HepG2 (cell line): ENCODE results near the gene MDFI. TPM values are rescaled to one million over a fixed set of nuclear protein-coding genes. Genes with fewer than 3 reads are reported as not detected.

Source experiments
- AHDC1 ChIP-seq: sonication (generic); formaldehyde crosslinking; IDR thresholded peaks from 2 replicates; pipeline ENCODE4 v1.5.1; 2020; ENCODE audit warnings: mild to moderate bottlenecking, missing genetic modification reagents, borderline replicate concordance
- ATF7 ChIP-seq, 2 experiments: fragments of 450-650 bp in 1 of 2; sonication (generic) in 1 of 2; formaldehyde crosslinking in 1 of 2; IDR thresholded peaks; 2 replicates each; pipeline versions ENCODE4 v1.4.0 to v1.6.1; 2016 to 2020; ENCODE audit warnings: antibody characterized with exemption in 1 of 2, mild to moderate bottlenecking in 1 of 2, missing genetic modification reagents in 1 of 2
- IRF9 ChIP-seq: sonication (generic); formaldehyde crosslinking; IDR thresholded peaks from 2 replicates; pipeline ENCODE4 v1.8.0; 2022; ENCODE audit warnings: missing genetic modification reagents, mild to moderate bottlenecking, borderline replicate concordance
- MEIS2 ChIP-seq: sonication (generic); formaldehyde crosslinking; IDR thresholded peaks from 2 replicates; pipeline ENCODE4 v1.9.0; 2021; ENCODE audit warnings: mild to moderate bottlenecking, missing genetic modification reagents
- PRDM10 ChIP-seq: sonication (generic); formaldehyde crosslinking; IDR thresholded peaks from 2 replicates; pipeline ENCODE4 v1.4.0; 2020; ENCODE audit warnings: low read depth, missing genetic modification reagents
- SSRP1 ChIP-seq: IDR thresholded peaks from 2 replicates; pipeline ENCODE4 v1.6.1; 2016; ENCODE audit warnings: control low read depth
- ZFAT ChIP-seq: sonication (generic); formaldehyde crosslinking; conservative IDR thresholded peaks from 2 replicates; pipeline ENCODE4 v1.8.1; 2023; ENCODE audit warnings: missing genetic modification reagents, inconsistent platforms
- ZNF337 ChIP-seq: sonication (generic); formaldehyde crosslinking; IDR thresholded peaks from 2 replicates; pipeline ENCODE4 v1.5.1; 2020; ENCODE audit warnings: missing genetic modification reagents, low read depth, mild to moderate bottlenecking, borderline replicate concordance
- ZNF564 ChIP-seq: sonication (generic); formaldehyde crosslinking; IDR thresholded peaks from 2 replicates; pipeline ENCODE4 v1.8.1; 2023; ENCODE audit warnings: mild to moderate bottlenecking, missing genetic modification reagents
- polyA plus RNA-seq, 8 experiments: library from polyadenylated mRNA; depleted of rRNA in 3 of 8; stranded (reverse) in 7 of 8; unstranded in 1 of 8; fragments of >200 nt; fragmentation: Illumina TruSeq in 4 of 8; extraction: Trizol in 4 of 8; gene quantifications; 2 replicates each; pipeline versions ENCODE4 v1.2.1 to v1.2.3, GENCODE V29; 2011 to 2016; ENCODE audit warnings: low read depth in 4 of 8, missing spikeins in 1 of 8, mixed read lengths in 1 of 8; ENCODE audit not compliant: insufficient read depth in 1 of 8
- total RNA-seq, 5 experiments: library from RNA; depleted of rRNA; stranded (reverse); fragments of >200 nt; fragmentation: Illumina TruSeq; extraction: Trizol; gene quantifications; 2 replicates each; pipeline ENCODE4 v1.2.3, GENCODE V29; 2016; ENCODE audit warnings: low read depth in 1 of 5

Gene MDFI
- total and polyA plus RNA-seq, 2 of the 13 experiments (the other 11 are each of a cell fraction or from before 2014, with no cell fraction given), result 0.28 TPM; not detected in 1

DNA sequence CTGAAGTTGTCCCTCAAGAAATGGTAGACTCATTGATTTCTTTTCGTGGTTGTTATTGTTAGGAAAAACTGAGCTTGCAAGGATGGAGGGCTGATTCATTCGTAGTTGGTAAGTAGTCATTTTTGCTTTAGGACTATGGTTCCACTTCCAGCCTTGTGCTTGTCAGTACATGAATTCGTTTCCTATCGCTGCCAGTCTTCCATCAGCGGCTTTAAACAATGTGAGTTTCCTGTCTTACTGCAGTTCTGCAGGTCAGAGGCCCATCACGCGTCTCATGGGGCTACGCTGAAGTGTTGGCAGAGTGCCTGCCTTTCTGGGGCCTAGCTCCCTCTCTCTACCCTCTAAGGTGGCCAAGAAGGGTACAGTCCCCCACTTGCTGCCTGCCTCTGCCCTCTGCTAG, 11.4 kb upstream of the MDFI start (continued):
- TF ChIP-seq PRDM10, result no peak
- no peak for TF ChIP-seq SSRP1 (CRISPR knock-in tag)
- TF ChIP-seq IRF9 (CRISPR knock-in tag), result no peak
- no peak for TF ChIP-seq ATF7 (IDR thresholded peaks at IDR 0.05)
- TF ChIP-seq ATF7 (CRISPR knock-in tag; IDR thresholded peaks at IDR 0.05), result no peak
- TF ChIP-seq ZNF564, result no peak
- TF ChIP-seq ZNF337, result no peak
- TF ChIP-seq AHDC1 (CRISPR knock-in tag), result no peak
- TF ChIP-seq ZFAT (CRISPR knock-in tag), result no peak
- TF ChIP-seq MEIS2 (CRISPR knock-in tag), result no peak
